ENCODE data around the gene RGSL1. TPM values are rescaled to one million over a fixed set of nuclear protein-coding genes. Genes with fewer than 3 reads are reported as not detected.
A peak's percentile ranks its signal among the peaks of the same experiment; 100 is the strongest.

RGSL1 gene
- polyA plus RNA-seq, 1 donor from 2014 or later = not detected

- H3K27me3 Mint-ChIP-seq = peaks cover 8% of the 10 kb centered on the region
- H3K9me3 Mint-ChIP-seq = peaks cover 2 to 4% (median 4%) of the 10 kb centered on the region in 3 donors
- H3K4me3 Mint-ChIP-seq = no peak overlapping the region
- H3K36me3 Mint-ChIP-seq = peaks cover 3% of the 10 kb centered on the region
- no peak overlapping the region for H3K27ac Mint-ChIP-seq
- no peaks in the 10 kb centered on the region for H3K4me1 Mint-ChIP-seq
These were observed 99.9 kb downstream of the RGSL1 start for GRCh38 chr1:182549811-182550210.

DNA sequence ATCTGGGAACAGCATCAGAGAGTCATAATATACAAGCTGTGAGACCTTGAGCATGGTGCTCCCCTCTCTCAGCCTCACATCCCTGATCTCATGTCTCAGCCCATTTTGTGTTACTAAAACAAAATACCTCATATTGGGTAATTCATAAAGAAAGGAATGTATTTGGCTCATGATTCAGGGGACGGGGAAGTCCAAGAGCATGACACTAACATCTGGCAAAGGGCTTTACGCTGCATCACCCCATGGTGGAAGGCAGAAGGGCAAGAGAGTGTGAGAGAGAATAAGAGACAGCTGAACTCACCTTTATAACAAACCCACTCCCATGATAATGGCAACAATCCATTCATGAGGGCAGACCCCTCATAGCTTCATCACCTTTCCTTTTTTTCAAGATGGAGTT is 102.6 kb downstream of the RGSL1 start:
- Mint-ChIP-seq H3K27ac (no peak overlapping the region), H3K9me3 (peaks cover 2 to 4% (median 4%) of the 10 kb centered on the region in 3 donors), H3K4me3 (no peak overlapping the region), H3K36me3 (no peaks in the 10 kb centered on the region), H3K4me1 (no peaks in the 10 kb centered on the region), H3K27me3 (peaks cover 4% of the 10 kb centered on the region)

DNA sequence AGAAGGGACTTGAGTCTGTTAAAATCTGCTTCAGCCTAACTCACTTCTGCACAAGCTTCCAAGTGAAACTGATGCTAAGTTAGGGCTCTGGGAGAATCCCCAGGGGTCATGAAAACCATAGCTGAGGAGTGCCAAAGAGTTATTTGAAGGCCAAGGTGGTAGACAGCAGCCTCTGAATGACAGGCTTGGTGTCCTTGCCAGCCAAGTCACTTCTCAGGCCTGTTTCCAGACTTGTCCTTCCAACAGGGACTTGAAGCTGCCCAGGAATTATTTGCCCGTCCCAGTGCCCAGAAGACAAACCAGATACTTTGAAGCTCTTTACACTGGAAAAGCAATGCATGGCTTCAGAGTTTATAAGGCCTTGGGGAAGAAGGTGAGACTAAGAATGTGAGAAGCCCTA is 105.5 kb downstream of the RGSL1 start:
- H3K4me3 Mint-ChIP-seq = no peak overlapping the region
- no peaks in the 10 kb centered on the region for H3K4me1 Mint-ChIP-seq
- H3K36me3 Mint-ChIP-seq = peaks cover 2% of the 10 kb centered on the region
- H3K27me3 Mint-ChIP-seq = peaks cover 4% of the 10 kb centered on the region
- no peak overlapping the region for H3K27ac Mint-ChIP-seq
- peaks cover 2 to 4% (median 4%) of the 10 kb centered on the region in 3 donors for H3K9me3 Mint-ChIP-seq

DNA sequence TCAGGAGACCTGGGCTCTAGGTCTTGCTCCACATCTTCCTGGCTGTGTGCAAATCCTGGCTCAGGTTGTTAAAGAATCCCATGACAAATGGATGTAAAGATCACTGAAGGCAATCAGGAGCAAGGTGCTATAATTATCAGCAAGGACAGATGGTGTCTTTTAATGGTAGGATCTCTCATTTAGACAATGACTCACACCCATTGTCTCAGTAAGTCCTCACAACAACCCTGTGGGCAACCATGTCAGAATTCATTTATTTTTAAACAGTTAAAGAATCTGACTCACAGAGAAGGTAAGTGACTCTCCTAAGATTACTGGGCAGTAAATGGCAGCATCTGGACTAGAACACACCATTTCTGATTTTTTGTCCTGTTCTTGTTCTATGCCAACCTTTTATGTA is 106.3 kb downstream of the RGSL1 start:
- Mint-ChIP-seq H3K27me3 (peaks cover 4% of the 10 kb centered on the region), H3K4me3 (no peak overlapping the region), H3K4me1 (no peaks in the 10 kb centered on the region), H3K36me3 (peaks cover 2% of the 10 kb centered on the region), H3K27ac (no peak overlapping the region), H3K9me3 (peaks cover 2 to 4% (median 4%) of the 10 kb centered on the region in 3 donors)

- Mint-ChIP-seq H3K27me3 (peaks cover 2% of the 10 kb centered on the region), H3K27ac (peak overlapping the region in 1 of 3 donors; percentile 10), H3K4me3 (no peak overlapping the region), H3K9me3 (peaks cover 0 to 3% (median 0%) of the 10 kb centered on the region in 3 donors), H3K36me3 (peaks cover 6% of the 10 kb centered on the region), H3K4me1 (peaks cover 0 to 2% (median 0%) of the 10 kb centered on the region in 3 donors)
These were observed 110.5 kb downstream of the RGSL1 start for GRCh38 chr1:182560392-182560984.

- H3K27ac Mint-ChIP-seq = no peak overlapping the region
- H3K9me3 Mint-ChIP-seq = peaks cover 0 to 3% (median 0%) of the 10 kb centered on the region in 3 donors
- H3K4me1 Mint-ChIP-seq = peaks cover 0 to 2% (median 0%) of the 10 kb centered on the region in 3 donors
- peaks cover 2% of the 10 kb centered on the region for H3K27me3 Mint-ChIP-seq
- no peak overlapping the region for H3K4me3 Mint-ChIP-seq
- H3K36me3 Mint-ChIP-seq = peaks cover 6% of the 10 kb centered on the region
These were observed 111.5 kb downstream of the RGSL1 start for GRCh38 chr1:182561456-182561855.

GRCh38 chr1:182563095-182563494 is 113.1 kb downstream of the RGSL1 start:
- Mint-ChIP-seq H3K27me3 (peaks cover 2% of the 10 kb centered on the region), H3K4me1 (peaks cover 0 to 2% (median 0%) of the 10 kb centered on the region in 3 donors), H3K9me3 (peaks cover 0 to 3% (median 0%) of the 10 kb centered on the region in 3 donors), H3K27ac (no peak overlapping the region), H3K4me3 (no peak overlapping the region), H3K36me3 (peaks cover 6% of the 10 kb centered on the region)

DNA sequence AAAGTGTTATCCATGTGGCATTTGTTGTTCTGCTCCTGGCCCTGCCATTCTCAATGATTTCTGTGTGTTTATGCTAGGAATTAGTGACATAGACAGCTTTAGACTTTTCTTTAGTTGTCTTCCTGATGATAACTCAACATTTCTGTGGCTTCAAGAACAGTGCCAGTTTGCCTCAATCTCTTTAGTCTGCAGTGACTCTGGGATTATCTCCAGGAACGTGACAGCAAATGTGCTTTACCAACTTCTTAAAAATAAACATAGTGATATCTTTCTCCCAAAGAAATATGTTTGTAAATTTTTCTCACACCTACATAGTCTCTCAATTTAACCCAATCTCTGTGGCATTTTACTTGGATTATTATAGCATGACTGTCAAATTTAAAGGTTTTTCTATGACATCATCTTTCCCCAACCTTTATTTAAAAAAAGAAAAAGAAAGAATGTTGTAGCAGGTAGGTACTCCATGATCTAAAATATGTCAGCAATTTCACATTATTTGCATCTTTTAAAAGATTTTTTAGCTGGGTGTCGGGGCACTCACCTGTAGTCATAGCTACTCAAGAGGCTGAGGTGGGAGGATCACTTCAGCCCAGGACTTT is 114.6 kb downstream of the RGSL1 start:
- Mint-ChIP-seq H3K36me3 (peaks cover 4% of the 10 kb centered on the region), H3K27me3 (no peaks in the 10 kb centered on the region), H3K27ac (no peak overlapping the region), H3K4me1 (peaks cover 0 to 2% (median 0%) of the 10 kb centered on the region in 3 donors), H3K9me3 (peaks cover 0 to 3% (median 0%) of the 10 kb centered on the region in 3 donors), H3K4me3 (no peak overlapping the region)

- Mint-ChIP-seq H3K4me3 (no peak overlapping the region), H3K4me1 (peaks cover 0 to 2% (median 0%) of the 10 kb centered on the region in 3 donors), H3K27me3 (no peaks in the 10 kb centered on the region), H3K36me3 (peaks cover 4% of the 10 kb centered on the region), H3K27ac (no peak overlapping the region), H3K9me3 (peaks cover 0 to 3% (median 0%) of the 10 kb centered on the region in 3 donors)
These were observed 115.6 kb downstream of the RGSL1 start for GRCh38 chr1:182565537-182565936.

DNA sequence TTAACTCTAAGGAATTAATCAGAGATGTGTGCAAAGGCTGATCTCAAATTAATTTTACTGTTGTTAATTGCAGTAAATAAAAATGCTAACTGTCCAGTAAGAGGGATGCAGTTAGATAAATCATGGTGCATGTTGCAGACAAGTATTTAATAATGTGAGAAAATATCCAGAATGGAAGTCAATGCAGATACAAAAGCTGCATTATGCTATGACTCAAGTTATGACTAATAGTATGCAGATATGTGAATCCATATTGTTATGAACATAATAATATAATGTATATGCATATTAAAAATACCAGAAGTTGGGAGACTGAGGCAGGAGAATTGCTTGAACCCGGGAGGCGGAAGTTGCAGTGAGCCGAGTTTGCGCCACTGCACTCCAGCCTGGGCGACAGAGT is 117.7 kb downstream of the RGSL1 start:
- Mint-ChIP-seq H3K9me3 (peaks cover 0 to 3% (median 0%) of the 10 kb centered on the region in 3 donors), H3K27me3 (no peaks in the 10 kb centered on the region), H3K36me3 (peaks cover 4% of the 10 kb centered on the region), H3K4me3 (no peak overlapping the region), H3K4me1 (peaks cover 0 to 7% (median 6%) of the 10 kb centered on the region in 3 donors), H3K27ac (no peak overlapping the region)

DNA sequence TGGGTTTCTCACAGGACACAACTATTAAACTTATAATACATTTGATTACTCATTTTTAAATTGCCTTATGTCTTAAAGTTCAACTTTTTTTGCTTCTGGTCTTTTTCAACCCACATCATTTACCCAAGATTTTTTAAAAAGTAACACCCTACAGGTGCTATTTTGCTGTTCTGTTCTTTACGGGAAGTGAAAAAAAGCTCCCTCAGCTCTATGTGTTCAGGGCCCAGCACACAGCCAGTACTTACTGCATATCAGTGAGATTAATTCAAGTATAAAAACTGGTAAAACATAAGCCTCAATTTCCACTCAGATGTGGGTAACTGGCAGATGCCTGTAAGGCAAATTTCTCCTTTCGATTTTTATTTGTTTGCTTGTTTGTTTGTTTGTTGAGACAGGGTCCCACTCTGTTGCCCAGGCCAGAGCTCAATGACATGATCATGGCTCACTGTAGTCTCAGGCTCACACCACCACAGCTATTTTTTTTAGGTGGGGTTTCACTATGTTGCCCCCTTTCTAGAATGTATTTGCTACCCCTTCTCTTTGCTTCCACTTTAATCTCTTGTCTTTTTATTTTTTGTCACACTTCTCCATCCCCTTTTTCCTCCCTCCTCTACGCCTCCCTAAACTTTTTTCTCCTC is 118.8 kb downstream of the RGSL1 start:
- Mint-ChIP-seq H3K4me3 (no peak overlapping the region), H3K9me3 (peaks cover 0 to 3% (median 0%) of the 10 kb centered on the region in 3 donors), H3K4me1 (peaks cover 4 to 7% (median 6%) of the 10 kb centered on the region in 3 donors), H3K36me3 (peaks cover 6% of the 10 kb centered on the region), H3K27me3 (no peaks in the 10 kb centered on the region), H3K27ac (no peak overlapping the region)

GRCh38 chr1:182569939-182570610 is 120.1 kb downstream of the RGSL1 start:
- no peak overlapping the region for H3K4me3 Mint-ChIP-seq
- peaks cover 5 to 7% (median 6%) of the 10 kb centered on the region in 3 donors for H3K4me1 Mint-ChIP-seq
- H3K9me3 Mint-ChIP-seq = peaks cover 0 to 3% (median 0%) of the 10 kb centered on the region in 3 donors
- H3K27me3 Mint-ChIP-seq = no peaks in the 10 kb centered on the region
- no peak overlapping the region for H3K27ac Mint-ChIP-seq
- H3K36me3 Mint-ChIP-seq = peaks cover 10% of the 10 kb centered on the region

- Mint-ChIP-seq H3K9me3 (no peaks in the 10 kb centered on the region), H3K27ac (no peak overlapping the region)
These were observed 120.6 kb downstream of the RGSL1 start for GRCh38 chr1:182570611-182570970.

GRCh38 chr1:182574156-182574555 is 124.2 kb downstream of the RGSL1 start:
- Mint-ChIP-seq H3K4me3 (no peak overlapping the region), H3K36me3 (peaks cover 13% of the 10 kb centered on the region), H3K27ac (no peak overlapping the region), H3K4me1 (peaks cover 5 to 7% (median 6%) of the 10 kb centered on the region in 3 donors), H3K9me3 (no peaks in the 10 kb centered on the region), H3K27me3 (no peaks in the 10 kb centered on the region)

More at GRCh38 chr1:182570611-182570970, 120.6 kb downstream of the RGSL1 start:
- peaks cover 5 to 6% (median 5%) of the 10 kb centered on the region in 3 donors for H3K4me1 Mint-ChIP-seq
- peaks cover 6% of the 10 kb centered on the region for H3K36me3 Mint-ChIP-seq
- H3K4me3 Mint-ChIP-seq = no peak overlapping the region
- no peaks in the 10 kb centered on the region for H3K27me3 Mint-ChIP-seq

Data from IgD-negative memory B cell (primary cell).